ENCODE results near the gene GNPNAT1.

DNA sequence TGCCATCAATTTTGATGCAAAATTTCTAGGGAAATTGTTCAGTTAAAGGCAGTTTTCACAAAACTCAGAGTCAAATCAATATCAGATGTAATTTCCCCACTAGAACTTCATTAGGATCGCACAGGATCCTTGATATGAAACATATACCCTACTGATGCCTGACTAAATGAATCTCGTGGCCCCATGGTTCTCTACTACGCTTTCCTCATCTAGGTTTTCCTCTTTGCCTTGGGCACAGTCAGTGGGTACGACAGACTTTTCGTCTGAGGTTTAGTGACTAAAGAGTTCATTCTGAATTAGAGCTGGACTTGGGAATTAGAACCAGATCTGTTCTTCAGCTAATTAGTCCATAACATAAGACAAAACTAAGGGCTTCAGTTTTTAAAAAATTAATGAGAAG lies 42.5 kb upstream of the GNPNAT1 start:
- TF ChIP-seq CREB1 (CRISPR knock-in tag; IDR thresholded peaks at IDR 0.05; ENCODE audit: low read depth) (no peak), ZNF114 (CRISPR knock-in tag; IDR thresholded peaks at IDR 0.05) (no peak)
- TF ChIP-seq, protein P1, sequence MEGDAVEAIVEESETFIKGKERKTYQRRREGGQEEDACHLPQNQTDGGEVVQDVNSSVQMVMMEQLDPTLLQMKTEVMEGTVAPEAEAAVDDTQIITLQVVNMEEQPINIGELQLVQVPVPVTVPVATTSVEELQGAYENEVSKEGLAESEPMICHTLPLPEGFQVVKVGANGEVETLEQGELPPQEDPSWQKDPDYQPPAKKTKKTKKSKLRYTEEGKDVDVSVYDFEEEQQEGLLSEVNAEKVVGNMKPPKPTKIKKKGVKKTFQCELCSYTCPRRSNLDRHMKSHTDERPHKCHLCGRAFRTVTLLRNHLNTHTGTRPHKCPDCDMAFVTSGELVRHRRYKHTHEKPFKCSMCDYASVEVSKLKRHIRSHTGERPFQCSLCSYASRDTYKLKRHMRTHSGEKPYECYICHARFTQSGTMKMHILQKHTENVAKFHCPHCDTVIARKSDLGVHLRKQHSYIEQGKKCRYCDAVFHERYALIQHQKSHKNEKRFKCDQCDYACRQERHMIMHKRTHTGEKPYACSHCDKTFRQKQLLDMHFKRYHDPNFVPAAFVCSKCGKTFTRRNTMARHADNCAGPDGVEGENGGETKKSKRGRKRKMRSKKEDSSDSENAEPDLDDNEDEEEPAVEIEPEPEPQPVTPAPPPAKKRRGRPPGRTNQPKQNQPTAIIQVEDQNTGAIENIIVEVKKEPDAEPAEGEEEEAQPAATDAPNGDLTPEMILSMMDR (conservative IDR thresholded peaks at IDR 0.05; ENCODE audit: low read depth in 2 of 2): no peak
